ENCODE measurements around the gene SHD. TPM values are rescaled to one million over a fixed set of nuclear protein-coding genes. Genes with fewer than 3 reads are reported as not detected.

Gene SHD
- total and polyA plus RNA-seq, 2 of the 8 experiments (the other 6 are each of a cell fraction or from before 2014, with no cell fraction given), result 5.8 to 10.7 TPM

- H3K4ac ChIP-seq (replicated peaks; ENCODE audit: insufficient read length, low read depth, low read length), result peak overlapping the region; percentile 53
- H3K9ac ChIP-seq (replicated peaks in 1 of 4; ENCODE audit: extremely low read depth in 1 of 4, low read depth in 3 of 4, low read length in 3 of 4), result peak overlapping the region in 3 of 4 experiments; percentile 54 to 74 (median 70); a peak in 5 of 7 replicates
- H4K91ac ChIP-seq (replicated peaks; ENCODE audit: insufficient read length, low read length), result peak overlapping the region; percentile 80
- FAIRE-seq (no peak), DNase-seq (ENCODE audit: low read depth in 1 of 2, low spot score in 2 of 2) (peak in 1 of 2 experiments; percentile 89)
- H4K5ac ChIP-seq (ENCODE audit: insufficient read length, low read depth, low read length), result peak overlapping the region; percentile 10
- H3K27me3 ChIP-seq (replicated peaks in 1 of 4; ENCODE audit: control insufficient read depth in 3 of 4, extremely low read depth in 1 of 4, insufficient read depth in 3 of 4, low read length in 3 of 4), result no peaks in the 10 kb centered on the region; a peak in 1 of 7 replicates
- H2BK20ac ChIP-seq (ENCODE audit: low read length), result no peak overlapping the region
- no peak overlapping the region for H3K56ac ChIP-seq (replicated peaks; ENCODE audit: insufficient read length, low read depth, low read length)
- peak overlapping the region; percentile 59 to 70 (median 65) for H3K4me3 ChIP-seq (ENCODE audit: extremely low read depth in 1 of 4, insufficient read depth in 2 of 4, low read depth in 3 of 4, low read length in 4 of 4)
- H3K4me1 ChIP-seq (replicated peaks in 1 of 4; ENCODE audit: control insufficient read depth in 3 of 4, insufficient read depth in 4 of 4, low read length in 3 of 4), result peaks cover 0 to 6% (median 3%) of the 10 kb centered on the region in 4 experiments; a peak in 5 of 7 replicates
- peaks cover 0 to 10% (median 0%) of the 10 kb centered on the region in 4 experiments; a peak in 2 of 8 replicates for H3K36me3 ChIP-seq (ENCODE audit: control insufficient read depth in 2 of 4, insufficient read depth in 4 of 4, low read length in 3 of 4)
- H3K4me2 ChIP-seq (ENCODE audit: insufficient read depth in 1 of 2, low read depth in 2 of 2, low read length in 2 of 2), result peak overlapping the region; percentile 88 to 95
- no peaks in the 10 kb centered on the region for H3K9me3 ChIP-seq (ENCODE audit: insufficient read depth in 2 of 2, low read depth in 1 of 2, low read length in 1 of 2)
- H4K20me1 ChIP-seq (replicated peaks in 1 of 2; ENCODE audit: control insufficient read depth in 1 of 2, insufficient read depth in 2 of 2, low read length in 2 of 2), result peaks cover 4 to 15% of the 10 kb centered on the region in 2 experiments
- peaks cover 12% of the 10 kb centered on the region; the same call in 1 of the 2 replicates for H3K23me2 ChIP-seq (ENCODE audit: low read depth, low read length)
- peak overlapping the region; percentile 75 for H3K27ac ChIP-seq (ENCODE audit: low read depth, low read length)
- peak overlapping the region; percentile 85; the same call in 1 of the 2 replicates for H4K8ac ChIP-seq (ENCODE audit: extremely low read depth, insufficient read depth, low read length)
- WGBS, 2 experiments (ENCODE audit: extremely low coverage in 1 of 2, insufficient coverage in 1 of 2, insufficient read length in 1 of 2, insufficient replicate concordance in 2 of 2, low coverage in 1 of 2, low lambda C conversion rate in 2 of 2, missing lambda C conversion rate in 1 of 2), result 5% methylated on average over 29 of the region's 33 CpGs; no CpG with 5 or more reads in 1 of the 2 experiments
- no peaks in the 10 kb centered on the region for H3K79me2 ChIP-seq (ENCODE audit: control insufficient read depth in 1 of 2, insufficient read depth in 2 of 2, low read length in 2 of 2)
- no peak overlapping the region; the same call in 1 of the 2 replicates for H2BK15ac ChIP-seq (ENCODE audit: low read length)
- H2AK5ac ChIP-seq (ENCODE audit: low read depth, low read length), result no peak overlapping the region
- no peak overlapping the region for H2BK120ac ChIP-seq (replicated peaks; ENCODE audit: low read depth, low read length)
- H3K79me1 ChIP-seq (ENCODE audit: low read depth, low read length), result no peaks in the 10 kb centered on the region
- H3K23ac ChIP-seq (ENCODE audit: insufficient read length), result no peak overlapping the region
- no peak overlapping the region for H3K18ac ChIP-seq (ENCODE audit: extremely low read depth, low read length)
- peak overlapping the region; percentile 60 for H2BK12ac ChIP-seq (ENCODE audit: low read depth, low read length)
- CTCF ChIA-PET (ENCODE audit: partially characterized antibody), result interaction anchor here (0.5 to 8.2 kb wide), 2 partner anchors 29 to 59 kb away, joined by 3 to 71 read pairs; no protein-coding TSS in a partner anchor
- H2BK5ac ChIP-seq (ENCODE audit: low read depth, low read length), result 0 out of 2 replicates have a peak overlapping the region, but pooled peaks have one; percentile 54
- 0 out of 2 replicates have a peak overlapping the region, but pooled peaks have one; percentile 6 for H2AFZ ChIP-seq (ENCODE audit: low read length)
- POLR2A ChIA-PET (ENCODE audit: partially characterized antibody), result interaction anchor here (0.8 to 1.1 kb wide), 4 partner anchors 14 to 54 kb away, joined by 3 to 8 read pairs (median 3); partner anchors contain the start of gene MPND
- H3K14ac ChIP-seq (ENCODE audit: insufficient read length), result no peak overlapping the region
- TF ChIP-seq TBP (IDR thresholded peaks at IDR 0.05; ENCODE audit: low read depth, low read length) (no peak), TEAD4 (IDR thresholded peaks at IDR 0.05; ENCODE audit: low read depth, low read length) (peak; percentile 49; the same call in 1 of the 2 replicates), ASH2L (IDR thresholded peaks at IDR 0.05; ENCODE audit: low read length) (no peak), EZH2 (IDR thresholded peaks at IDR 0.05; ENCODE audit: low read depth, low read length, severe bottlenecking) (no peak), POU5F1 (IDR thresholded peaks at IDR 0.05; ENCODE audit: low read depth, low read length) (no peak), KDM4A (IDR thresholded peaks at IDR 0.05; ENCODE audit: low read depth, low read length, severe bottlenecking) (peak; percentile 77), GABPA (IDR thresholded peaks at IDR 0.05; ENCODE audit: borderline replicate concordance, insufficient read depth, low read length) (0 out of 2 replicates have a peak, but pooled peaks have one; percentile 33), HDAC2 (IDR thresholded peaks at IDR 0.05; ENCODE audit: borderline replicate concordance in 1 of 2, low read depth in 2 of 2, low read length in 2 of 2) (peak in 1 of 2 experiments; percentile 29; a peak in 1 of 4 replicates), RXRA (IDR thresholded peaks at IDR 0.05; ENCODE audit: insufficient read depth, low read depth, low read length) (no peak), KDM1A (IDR thresholded peaks at IDR 0.05; ENCODE audit: borderline replicate concordance, low read length) (peak; percentile 64; the same call in 1 of the 2 replicates), CREB1 (IDR thresholded peaks at IDR 0.05) (no peak; the same call in none of the 2 replicates), TAF7 (optimal IDR thresholded peaks at IDR 0.05; ENCODE audit: borderline replicate concordance, low read depth, low read length) (no peak)
These were observed 47.8 kb downstream of the SHD start for GRCh38 chr19:4326837-4327251.
